GM04503 (cell line): ENCODE measurements around the gene SLC29A1.
"Not testable (repeated sequence)": the region's sequence is repeated elsewhere in the genome, so short reads cannot be mapped to it uniquely, and the experiment has no call there.

Source experiments
- DNase-seq: peaks from one replicate; pipeline ENCODE4 v3.0.0-alpha.2; 2012; ENCODE audit warnings: low read depth

The SLC29A1 gene

DNA sequence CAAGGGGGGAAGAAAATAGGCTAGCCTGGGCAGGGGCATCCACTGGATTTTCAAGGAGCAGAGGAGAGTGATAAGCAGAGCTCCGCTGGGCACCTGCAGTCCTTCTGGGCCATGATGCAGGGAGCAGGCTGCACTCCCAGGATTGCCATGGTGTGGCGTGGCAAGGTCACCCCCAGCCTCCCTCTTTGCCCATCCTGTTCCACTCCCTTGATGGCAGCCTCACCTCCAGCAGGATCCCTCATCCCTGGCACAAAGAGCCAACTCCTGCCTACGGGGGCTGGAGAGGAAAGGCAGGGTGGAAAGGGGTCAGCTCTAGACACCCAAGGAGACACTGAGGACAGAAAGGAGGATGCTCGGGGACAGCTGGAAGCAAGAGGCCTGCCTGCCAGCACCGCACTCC, 29.1 kb upstream of the SLC29A1 start:
- DNase-seq = no peak

DNA sequence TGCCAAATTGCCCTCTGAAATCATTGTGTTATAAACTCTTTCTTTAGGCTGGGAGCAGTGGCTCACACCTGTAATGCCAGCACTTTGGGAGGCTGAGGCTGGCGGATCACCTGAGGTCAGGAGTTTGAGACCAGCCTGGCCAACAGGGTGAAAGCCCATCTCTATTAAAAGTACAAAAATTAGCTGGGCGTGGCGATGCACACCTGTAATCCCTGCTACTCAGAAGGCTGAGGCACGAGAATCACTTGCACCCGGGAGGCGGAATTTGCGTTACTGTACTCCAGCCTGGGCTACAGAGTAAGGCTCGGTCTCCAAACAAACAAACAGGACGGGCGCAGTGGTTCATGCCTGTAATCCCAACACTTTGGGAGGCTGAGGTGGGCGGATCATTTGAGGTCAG, 27.0 kb upstream of the SLC29A1 start:
- not testable (repeated sequence) for DNase-seq

DNA sequence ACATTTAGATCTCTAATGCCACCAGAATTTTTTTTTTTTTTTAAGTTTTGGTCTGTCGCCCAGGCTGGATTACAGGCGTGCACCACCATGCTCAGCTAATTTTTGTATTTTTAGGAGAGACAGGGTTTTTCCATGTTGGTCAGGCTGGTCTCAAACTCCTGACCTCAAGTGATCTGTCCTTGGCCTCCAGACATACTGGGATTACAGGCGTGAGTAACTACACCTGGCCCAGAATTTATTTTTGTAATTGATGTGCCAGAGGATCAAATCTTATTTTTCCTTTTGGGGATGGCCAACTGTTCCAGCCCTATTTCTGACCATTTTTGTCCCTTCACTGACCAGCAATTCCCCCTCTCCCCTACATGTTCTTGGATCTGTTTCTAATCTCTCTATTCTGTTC, 24.7 kb upstream of the SLC29A1 start:
- DNase-seq = no peak

DNA sequence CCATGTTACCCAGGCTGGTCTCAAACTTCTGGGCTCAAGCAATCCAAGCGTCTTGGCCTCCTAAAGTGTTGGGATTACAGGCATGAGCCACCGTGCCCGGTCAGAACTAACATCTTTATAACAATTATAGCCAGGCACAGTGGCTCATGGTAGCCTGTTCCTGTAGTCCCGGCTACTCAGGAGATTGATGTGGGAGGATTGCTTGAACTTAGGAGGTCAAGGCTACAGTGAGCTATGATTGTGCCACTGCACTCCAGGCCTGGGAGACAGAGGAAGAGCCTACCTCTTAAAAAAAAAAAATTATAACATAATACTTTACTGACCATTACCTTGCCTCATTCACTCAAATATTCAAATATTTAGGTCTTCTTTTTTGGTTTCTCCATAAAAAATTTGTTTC, 23.5 kb upstream of the SLC29A1 start:
- DNase-seq = no peak

DNA sequence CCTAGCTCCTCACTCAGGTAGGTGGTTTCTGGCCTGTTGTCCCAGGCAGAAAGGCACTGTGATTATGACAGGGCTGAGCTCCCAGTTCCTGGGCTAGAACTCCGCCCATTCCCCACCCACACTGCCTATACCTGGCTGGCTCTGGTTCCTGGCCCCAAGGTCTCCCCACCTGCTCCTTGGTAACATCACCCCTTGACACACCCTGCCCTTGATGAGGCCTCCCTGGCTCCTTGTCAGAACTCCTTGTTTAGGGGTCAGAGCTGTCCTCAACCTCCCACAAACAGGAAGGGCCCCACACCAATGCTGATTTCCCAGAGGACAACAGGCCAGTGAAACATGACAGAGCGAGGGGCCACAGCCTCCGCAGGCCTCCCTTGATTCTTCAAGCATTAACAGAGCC, 22.2 kb upstream of the SLC29A1 start:
- no peak for DNase-seq

DNA sequence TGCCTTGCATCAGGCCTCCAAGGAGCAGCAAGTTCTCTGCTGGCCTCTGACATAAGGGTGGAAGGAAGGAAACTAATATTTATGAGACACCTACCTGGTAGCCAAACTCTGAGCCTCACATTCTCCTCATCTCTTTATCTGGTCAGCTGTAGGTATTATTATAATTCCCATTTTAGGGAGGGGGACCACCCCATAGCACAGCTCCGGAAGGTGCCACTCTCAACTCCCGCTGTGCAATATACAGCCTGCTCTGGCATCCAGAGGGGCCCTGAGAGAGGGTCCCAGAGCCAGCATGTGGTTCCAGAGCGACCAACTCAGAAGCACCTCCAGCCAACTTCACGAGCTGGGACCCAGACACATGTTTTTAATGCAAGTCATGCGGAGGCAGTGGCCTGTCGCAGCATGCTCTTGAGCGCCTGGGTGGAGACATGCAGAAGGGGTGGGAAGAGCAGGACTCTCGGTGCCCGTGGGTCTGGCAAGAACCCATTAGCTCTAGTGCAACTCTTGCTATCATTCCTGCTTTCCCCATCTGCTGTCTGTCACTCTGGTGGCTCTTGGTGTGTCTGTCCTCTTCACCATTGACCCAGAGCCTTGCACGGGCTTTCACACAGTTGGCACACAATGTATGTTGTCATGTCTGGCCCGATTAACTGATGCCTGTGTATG, 21.6 kb upstream of the SLC29A1 start:
- no peak for DNase-seq

DNA sequence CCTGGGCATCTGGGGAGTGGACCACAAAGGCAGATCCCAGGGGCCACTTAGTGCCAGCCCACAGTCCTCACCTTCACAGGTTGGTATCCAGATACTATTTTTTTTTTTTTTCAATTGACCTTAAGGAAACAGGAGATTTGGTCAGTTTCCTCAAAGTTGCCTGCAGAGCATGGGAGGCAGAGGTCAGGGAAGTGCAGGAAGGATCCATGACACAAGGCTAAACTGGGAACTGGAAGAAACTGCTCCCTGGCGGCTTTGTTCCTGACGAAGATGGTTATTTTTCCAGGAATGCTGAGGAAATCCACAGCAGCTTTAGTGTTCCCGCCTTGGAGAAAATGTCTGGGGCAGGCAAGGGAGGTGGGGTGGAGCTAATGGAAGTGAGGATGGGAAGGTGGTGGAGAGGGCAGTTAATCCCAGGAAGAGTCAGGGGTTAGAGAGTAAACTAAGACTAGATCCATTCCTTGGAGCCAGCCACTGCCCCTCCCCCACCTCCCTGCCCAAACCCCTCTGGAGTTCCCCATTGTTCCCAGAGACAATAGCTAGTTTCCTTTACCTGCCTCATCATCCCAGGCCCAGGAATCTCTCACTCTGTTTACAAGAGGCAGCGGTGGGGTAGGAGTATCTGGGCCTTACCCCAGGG, 20.9 kb upstream of the SLC29A1 start:
- DNase-seq = no peak

DNA sequence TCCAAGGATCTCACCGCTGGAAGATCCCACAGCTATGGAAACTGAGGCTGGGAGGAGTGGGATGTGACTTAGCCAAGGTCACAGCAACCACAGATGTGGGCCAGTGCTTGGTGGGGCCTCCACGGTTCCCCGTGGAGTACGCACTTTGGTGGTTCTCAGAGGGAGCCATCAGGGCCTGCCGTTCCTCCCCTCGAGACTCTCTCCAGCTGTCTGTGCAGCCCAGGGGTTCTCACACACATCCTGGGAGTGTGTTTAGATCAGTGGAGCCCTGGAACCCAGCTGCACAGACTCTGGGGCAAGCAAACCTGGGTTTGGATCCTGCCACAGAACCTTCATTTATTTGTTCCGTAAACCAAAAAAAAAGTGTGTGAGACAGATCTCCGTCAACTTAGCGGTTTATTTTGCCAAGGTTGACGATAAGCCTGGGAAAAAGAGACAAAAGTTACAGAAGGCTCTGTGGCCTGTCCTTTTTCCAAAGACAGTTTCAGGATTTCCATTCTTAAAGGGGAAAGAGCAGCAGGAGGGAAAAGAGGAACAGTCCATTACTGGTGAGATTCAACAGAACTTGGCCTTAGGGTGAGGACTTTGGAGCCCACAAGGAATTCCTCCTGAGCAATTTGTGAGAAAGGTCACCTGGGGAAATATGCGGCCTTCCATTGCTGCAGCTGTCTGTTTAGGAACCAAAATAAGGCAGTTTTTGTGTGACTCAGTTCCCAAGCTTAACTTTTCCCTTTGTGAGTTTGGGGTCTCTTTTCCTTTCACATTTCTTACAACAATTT, 20.2 kb upstream of the SLC29A1 start:
- no peak for DNase-seq

DNA sequence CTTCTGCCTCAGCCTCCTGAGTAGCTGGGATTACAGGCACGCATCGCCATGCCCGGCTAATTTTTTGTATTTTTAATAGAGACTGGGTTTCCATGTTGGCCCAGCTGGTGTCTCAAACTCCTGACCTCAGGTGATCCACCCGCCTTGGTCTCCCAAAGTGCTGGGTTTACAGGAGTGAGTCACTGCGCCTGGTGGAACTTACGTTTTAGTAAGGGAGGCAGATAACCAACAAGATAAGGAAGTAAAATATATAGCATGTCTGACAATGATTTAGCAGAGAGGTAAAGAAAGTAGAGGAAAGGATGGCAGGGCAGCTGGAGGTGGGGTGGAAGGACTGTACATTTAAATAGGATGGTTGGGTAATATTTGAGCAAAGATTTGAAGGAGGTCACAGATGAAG, 19.4 kb upstream of the SLC29A1 start:
- DNase-seq = no peak

DNA sequence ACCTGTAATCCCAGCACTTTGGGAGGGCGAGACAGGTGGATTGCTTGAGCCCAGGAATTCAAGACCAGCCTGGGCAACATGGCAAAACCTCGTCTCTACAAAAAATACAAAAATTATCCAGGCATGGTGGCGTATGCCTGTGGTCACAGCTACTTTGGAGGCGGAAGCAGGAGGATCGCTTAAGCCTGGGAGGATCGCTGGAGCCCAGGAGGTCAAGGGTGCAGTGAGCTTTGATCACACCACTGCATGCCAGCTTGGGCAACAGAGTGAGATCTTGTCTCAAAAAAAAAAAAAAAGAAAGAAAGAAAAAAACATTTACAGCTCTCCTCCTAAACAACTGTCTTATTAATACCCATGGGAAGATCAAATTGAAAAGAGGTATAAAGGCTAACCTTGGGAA, 15.4 kb upstream of the SLC29A1 start:
- no peak for DNase-seq

DNA sequence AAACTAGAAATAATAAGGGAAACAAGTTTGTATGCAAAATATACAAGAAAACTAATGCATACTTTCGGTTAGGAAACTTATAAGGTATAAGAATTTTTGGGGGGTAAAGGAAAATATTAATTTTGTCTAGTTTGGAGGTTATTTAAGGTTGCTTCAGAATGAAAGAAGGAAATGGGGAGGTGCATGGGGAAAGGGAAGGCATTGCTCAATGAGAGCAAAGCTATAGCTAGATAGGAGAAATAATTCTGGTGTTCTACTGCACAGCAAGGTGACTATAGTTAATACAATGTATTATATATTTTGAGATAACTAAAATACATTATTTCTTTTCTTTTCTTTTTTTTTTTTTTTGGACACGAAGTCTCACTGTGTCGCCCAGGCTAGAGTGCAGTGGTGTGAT, 12.1 kb upstream of the SLC29A1 start:
- DNase-seq = no peak

DNA sequence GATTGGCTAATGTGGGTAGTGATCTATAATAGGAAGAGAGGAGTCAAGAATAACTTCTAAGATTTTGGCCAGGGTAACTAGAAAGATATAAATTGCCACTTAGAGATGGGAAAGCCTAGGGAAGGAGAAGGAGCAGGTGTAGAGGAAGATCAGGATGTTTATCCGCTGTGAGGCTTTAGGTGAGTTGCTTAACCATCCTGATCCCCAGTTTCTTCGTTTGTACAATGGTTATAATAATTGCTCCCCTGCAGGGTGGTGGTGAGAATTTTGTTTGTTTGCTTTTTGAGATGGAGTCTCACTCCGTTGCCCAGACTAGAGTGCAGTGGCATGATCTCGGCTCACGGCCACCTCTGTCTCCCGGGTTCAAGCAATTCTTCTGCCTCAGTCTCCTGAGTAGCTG, 9.1 kb upstream of the SLC29A1 start:
- DNase-seq = no peak

DNA sequence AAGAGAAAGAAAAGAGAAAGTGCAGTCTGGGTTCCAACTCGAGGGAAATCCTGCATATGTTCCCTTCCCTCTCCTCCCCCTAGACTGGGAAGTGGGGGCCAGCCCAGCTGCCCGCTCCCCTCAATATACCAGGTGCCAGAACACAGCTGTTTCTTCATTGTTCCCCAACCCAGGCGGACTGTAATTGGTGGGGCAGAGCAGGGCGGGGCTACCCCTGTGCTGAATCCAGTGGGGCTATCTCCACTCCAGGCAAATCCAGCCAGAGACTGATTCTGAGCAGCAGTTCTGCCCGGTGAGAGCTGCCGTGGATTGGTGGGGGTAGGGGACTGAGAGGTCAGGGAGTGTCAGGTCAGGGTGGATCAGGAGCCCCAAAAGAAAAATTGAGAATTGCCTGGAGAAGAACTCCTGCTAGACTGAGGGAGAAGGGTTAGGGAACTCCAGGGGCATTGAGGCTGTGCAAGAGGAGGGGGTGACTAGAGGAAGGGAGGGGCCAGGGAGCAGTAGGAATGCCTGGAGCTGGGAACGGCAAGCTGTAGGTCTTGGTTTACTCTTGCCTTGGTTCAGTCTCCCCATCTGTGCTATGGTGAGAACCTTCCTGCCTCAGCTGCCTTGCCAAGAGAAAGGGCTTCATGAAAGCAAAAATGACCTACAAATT, 6.6 kb upstream of the SLC29A1 start, which contains the start of gene MYMX:
Gene MYMX (plus strand): TSS at position 250 of the 655 bp plus-strand sequence. CDS start 546 bp downstream, outside the sequence.
- DNase-seq = no peak

DNA sequence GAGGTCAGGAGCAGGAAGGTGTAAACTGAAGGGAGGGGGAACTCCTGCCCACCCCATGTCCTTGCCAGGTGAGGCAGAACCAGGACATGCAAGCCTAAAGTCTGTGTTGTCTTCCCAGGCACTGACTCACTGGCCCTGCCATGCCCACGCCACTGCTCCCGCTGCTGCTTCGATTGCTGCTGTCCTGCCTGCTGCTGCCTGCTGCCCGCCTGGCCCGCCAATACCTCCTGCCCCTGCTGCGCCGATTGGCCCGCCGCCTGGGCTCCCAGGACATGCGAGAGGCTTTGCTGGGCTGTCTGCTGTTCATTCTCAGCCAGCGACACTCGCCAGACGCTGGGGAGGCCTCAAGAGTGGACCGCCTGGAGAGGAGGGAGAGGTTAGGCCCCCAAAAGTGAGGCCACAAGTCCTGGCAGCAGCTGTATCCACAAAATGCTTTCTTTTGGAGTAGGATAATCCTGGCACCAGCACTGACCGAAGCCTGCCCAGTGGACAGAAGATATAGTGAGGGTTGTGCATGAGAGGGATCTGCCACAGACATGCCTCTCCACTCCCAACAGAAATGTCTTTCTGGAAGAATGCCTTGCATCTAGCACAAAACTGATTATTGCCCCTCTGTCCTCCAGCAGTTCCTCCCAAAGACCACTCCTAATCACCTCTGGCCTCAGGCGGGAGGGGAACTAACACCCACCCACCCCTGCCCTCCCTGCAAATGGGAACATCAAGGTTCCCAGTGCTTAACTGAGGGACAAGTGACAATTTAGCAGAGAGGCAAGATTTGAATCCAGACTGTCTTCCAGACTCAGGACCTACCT, 5.9 kb upstream of the SLC29A1 start:
- no peak for DNase-seq

DNA sequence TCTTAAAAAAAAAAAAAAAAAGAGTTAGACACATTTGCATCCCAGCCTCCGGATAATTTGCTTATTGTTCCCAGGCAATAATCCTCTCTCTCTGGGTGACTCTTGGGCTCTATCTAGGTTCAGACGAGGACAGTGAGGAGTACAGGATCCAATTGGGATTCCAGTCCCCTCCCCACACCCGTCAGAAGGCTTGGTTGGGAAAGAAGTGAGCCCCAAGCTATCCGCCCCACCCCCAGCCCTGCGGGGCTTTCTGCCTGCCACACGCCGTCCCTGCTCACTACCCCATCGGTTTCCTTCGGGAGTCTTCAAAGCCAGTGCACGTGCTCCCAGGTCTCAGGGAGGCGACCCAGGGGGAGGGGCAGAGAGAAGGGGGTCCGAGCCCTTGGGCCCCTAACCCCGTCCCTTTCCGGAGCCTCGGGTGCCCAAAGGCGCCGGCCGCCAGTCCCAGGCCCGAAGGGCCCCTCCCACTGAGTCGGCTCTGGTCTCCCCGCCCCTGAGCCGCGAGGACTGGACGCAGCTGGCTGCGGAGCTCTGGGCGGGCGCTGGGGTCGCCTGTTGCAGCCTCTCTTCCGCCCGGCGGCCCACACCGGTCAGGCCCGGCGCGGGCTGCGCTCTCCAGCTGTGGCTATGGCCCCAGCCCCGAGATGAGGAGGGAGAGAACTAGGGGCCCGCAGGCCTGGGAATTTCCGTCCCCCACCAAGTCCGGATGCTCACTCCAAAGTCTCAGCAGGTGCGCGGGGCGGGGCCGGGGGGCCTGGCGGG, 4.2 kb upstream of the SLC29A1 start:
- DNase-seq = no peak

DNA sequence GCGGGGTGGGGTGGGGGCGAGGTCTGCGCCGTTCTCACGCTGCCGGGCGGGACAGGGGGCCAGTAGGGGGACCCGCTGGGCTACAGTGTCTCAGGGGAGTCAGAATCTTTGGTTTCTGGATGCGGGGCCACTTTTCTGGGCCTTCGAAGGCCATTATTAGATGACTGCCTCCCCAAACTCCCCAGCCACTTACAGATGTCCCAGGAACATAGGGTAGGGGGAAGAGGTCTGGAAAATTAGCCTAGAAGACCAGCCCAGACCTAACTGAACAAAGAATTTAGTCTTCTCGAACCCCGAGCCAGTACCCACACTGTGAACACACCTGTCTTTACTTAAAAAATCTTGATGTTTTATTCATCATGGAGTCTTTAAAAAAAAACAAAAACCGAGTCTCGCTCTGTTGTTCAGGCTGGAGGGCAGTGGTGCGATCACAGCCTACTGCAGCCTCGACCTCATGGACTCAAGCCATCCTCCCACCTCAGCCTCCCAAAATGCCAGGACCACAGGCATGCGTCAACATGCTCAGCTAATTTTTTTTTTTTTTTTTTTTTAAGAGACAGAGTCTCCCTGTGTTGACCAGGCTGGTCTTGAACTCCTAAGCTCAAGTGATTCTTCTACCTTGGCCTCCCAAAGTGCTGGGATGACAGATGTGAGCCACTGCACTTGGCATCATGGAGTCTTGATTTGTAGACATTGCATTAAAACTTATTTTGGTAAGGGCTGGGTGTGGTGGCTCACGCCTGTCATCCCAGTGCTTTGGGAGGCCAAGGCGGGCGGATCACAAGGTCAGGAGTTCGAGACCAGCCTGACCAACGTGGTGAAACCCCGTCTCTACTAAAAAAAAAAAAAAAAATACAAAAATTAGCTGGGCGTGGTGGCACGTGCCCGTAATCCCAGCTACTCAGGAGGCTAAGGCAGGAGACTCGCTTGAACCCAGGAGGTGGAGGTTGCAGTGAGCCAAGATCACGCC, 3.3 kb upstream of the SLC29A1 start:
- DNase-seq = no peak

DNA sequence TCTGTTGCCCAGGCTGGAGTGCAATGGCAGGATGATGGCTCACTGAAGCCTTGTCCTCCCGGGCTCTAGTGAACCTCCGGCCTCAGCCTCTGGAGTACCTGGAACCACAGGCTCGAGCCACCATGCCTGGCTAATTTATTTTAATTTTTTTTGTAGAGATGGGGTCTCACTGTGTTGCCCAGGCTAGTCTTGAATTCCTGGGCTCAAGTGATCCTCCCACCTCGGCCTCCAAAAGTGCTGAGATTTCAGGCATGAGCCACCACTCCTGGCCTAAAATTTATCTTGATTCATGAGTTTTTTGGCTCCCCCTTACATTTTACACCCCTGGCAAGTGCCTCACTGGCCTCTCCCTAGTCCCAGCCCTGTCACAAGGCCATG, 2.5 kb upstream of the SLC29A1 start:
- DNase-seq = no peak

DNA sequence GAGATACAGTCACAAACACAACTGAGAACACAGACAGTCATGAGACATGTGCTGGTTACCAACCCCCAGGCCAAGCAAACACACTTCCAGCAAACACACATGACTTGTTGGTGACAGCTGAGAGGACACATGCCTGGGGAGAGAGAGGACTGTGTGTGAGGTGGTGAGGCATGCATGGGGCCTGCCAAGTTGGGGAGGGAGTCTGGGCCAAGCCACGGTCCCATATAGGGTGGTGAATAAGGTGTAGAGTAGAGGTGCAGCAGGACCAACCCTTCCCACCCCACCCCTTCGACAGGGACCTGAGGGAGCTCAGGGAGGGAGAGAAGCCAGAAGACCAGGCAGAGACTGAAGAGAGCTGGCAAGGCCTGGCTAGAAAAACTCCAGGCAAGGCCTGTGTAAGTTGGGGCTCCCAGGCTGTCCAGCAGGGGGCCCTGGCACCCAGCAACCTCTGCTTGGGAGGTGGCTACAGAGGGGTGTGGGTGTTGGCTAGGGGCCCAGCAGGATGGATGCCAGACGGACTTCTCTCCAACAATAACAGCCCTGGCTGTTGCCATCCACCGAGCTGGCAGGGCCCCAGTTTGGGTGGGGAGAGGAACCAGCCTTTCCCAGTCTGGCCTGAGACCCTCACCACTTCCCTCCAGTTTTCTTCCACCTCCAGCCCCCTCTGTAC, 2.0 kb upstream of the SLC29A1 start:
- DNase-seq = peak; percentile 23

DNA sequence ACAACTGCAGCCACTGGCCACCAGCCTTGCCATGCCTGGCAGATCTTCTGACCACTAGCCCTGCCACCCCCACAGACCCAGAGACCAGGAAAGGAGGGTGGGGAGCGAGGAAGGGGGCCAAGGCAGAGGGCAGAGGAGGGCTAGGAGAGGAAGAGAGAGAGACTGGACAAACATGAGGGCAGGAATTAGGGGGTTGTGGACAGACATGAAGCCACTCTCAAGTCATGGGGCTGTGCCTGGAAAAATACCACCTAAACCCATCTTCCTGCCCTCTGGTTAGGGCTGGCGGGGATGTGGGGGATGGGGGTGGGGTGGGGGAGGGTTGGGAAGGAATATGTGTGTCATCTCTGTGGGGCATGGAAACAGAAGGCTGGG, 1.4 kb upstream of the SLC29A1 start:
- no peak for DNase-seq
